HG02642 (cell line): ENCODE data around the gene SMOC1.

ENCODE experiments used
- ATAC-seq: cut with Tn5 transposase; IDR thresholded peaks from one replicate; pipeline ENCODE4 v1.9.1; 2021; ENCODE audit warnings: mild to moderate bottlenecking; ENCODE audit not compliant: unreplicated experiment, poor library complexity

SMOC1 gene

DNA sequence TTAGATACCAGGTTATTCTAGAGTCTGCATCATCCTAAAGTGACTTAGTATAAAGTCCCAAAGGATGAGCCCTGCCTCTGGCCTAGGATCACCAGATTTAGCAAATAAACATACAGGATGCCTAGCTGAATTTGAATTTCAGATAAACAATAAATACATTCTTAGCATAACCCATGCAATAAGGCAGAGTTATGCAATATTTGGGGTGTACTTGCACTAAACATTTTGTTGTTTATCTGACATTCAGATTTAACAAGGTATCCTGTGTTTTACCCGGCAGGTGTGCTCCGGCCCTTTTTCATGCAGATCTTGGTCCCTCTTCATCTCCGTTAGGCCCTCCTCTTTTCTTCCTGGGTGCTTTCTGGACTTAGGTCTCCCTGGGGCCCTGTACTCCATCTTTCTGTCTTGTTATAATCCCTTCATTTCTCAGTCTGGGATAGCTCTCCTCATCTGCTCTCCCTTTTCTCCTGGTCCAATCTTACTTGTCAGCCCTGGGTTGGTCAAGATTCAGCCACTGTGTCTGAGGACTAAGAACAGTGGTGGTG is 18.1 kb upstream of the SMOC1 start:
- no peak for ATAC-seq

DNA sequence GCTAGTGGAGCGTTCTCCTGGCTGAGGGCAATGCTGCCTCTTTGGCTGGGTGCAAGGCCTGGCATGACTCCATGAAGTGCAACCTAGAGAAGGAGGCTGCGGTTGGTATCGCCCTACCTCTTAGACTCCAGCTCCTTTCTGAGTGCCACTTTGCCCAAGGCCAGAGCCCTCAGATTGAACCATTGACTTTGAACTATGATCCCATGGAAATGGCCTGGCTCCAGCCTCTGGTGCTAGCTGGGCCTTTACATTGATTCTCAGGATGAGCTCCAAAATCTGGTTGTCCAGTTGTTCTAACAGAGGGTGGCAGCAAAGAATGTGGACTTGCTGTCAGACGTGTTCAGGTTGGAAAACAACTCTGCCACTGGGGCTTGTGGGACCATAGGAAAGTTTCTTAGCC is 16.1 kb upstream of the SMOC1 start:
- ATAC-seq, result no peak

DNA sequence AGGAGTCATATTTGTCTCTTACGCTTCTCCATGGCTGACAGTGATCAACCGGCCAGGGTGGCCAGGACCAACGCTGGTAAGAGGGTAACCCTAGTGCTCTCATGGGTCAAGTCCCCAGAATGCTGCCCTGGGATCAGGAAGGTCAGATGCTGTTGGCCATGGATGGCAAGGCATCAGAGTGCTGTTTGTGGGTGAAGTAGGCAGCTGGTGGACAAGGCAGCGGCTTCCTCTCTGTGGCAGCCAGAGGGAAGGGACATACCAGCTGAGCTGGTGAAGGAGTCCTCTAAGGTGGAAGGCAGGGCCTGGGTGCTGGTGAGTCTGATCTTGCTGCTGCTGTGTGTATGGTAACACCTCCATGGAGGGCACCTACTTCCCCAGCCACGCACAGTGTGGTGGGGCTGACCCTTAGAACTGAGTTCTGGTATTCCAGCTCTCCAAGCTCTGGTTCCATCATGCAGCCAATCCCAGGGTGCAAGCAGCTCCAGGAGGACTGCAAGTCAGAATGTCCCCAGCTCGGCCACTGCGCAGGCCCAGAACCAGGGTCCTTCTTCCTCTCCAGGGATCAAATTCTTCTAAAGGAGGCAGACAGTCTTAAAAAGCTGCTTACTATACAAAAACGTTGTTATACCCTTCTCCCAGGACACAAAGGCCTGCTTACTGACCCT is 13.4 kb upstream of the SMOC1 start:
- no peak for ATAC-seq

- ATAC-seq, result no peak
Observed at GRCh38 chr14:69868363-69868963, 10.8 kb upstream of the SMOC1 start.

- ATAC-seq, result no peak
Observed at GRCh38 chr14:69870613-69871012, 8.6 kb upstream of the SMOC1 start.

- no peak for ATAC-seq
Observed at GRCh38 chr14:69873877-69874780, 5.1 kb upstream of the SMOC1 start.

DNA sequence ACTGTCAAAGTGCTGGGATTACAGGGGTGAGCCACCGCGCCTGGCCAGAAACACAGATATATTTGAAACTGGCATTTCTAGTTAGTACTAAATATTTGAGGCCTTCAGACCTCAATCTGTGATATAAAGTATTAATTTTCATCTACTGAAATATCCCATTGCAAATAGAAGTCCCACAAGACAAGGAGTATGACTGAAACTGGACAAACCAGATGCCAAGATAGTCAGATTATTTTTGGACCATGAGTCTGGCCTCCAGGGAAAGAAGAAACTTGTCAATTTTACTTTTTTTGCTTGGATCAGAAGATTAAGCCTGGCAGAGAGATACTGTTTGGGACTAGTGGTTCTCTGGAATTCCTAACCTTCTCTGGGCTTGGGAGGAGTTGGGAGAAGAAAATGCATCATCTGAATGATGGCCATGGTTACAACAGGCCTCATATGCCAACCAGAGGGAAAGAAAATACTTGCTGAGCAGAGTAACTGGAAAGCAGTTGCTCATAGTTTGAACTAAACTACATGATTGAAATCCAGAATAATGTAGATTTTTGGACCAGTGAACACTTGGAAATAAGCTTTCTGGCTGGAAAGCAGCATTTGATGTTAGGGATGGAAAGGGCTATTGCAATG is 2.9 kb upstream of the SMOC1 start:
- ATAC-seq, result no peak

- ATAC-seq, result no peak
Observed at GRCh38 chr14:69876848-69877306, 2.3 kb upstream of the SMOC1 start.

DNA sequence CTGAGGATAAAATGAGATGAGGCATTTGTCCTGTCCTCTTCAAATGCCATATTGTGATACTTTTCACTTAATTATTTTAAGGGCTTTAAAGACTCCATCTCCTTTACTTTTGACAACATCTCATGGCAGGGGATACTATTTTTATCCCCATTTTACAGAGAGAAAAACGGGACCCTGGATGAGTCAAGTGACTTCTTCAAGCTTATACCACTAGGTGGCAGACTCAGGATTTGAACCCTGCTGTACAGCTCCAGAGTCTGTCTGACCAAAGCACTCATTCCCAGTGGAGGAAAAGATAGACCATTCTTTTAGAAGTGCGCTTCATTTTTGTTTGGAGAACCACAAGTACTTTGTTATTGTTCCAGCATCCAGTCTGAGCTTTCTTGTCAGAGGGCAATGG is 1.7 kb upstream of the SMOC1 start:
- no peak for ATAC-seq

GRCh38 chr14:69878251-69878650 is 965 bp upstream of the SMOC1 start:
- no peak for ATAC-seq

DNA sequence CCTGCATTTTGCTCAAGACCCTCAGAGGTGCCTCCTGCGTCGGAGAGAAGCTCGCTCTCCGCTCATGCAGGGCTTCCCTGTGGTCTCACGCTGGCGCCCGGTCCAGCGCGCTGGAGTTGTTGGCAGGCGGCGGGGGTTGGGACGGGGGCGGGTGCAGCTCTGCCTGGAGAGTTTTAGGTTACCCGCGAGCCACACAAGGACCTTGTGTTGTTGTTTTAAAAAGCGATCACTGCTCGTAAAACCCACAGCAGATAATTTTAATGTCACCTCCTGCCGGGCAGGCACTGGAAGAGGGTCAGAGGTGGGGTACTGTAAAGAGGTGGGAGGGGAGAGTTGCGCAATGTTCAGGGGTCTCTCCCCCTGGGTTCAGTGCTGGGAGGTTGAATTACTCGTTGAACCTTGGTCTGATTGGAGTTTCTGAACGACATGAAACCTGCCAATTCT is 850 bp downstream of the SMOC1 start:
- ATAC-seq, result no peak

- no peak for ATAC-seq
Observed at GRCh38 chr14:69880893-69881292, 1.7 kb downstream of the SMOC1 start.

DNA sequence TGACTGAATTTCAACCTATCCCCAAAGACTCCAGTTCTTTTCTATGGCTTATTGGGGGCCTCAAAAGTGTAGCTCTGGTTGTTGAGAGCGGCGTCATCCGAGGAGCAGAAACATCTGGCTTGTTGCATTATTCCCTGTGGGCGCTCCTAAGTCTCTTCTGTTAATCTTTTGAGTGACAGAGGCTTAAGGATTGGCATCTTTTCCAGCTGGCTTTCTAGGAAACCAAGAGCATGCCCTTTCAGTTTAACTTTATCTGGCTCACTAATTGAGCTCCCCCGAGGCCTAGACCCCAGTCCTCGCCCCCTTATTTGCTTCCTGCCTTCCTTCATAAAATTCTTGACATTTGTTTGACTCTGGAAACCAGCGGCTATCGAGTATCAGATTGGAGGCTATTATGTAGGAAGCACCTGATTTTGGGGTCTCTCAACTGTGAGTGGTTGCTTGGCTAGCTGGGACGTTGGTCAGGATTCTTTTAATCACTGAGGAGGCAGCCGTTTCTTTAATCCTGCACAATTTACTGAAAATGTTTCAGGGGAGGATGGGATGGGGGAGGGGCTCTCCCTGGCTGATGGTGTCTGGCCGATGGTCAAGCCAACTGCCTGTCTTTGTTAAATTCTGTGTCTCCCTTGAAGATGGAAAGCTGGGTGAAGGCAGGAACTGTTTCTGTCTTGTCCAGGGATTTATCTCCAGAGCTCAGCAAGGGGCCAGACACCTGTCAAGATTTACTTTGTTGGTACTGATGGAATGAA is 3.1 kb downstream of the SMOC1 start:
- no peak for ATAC-seq

DNA sequence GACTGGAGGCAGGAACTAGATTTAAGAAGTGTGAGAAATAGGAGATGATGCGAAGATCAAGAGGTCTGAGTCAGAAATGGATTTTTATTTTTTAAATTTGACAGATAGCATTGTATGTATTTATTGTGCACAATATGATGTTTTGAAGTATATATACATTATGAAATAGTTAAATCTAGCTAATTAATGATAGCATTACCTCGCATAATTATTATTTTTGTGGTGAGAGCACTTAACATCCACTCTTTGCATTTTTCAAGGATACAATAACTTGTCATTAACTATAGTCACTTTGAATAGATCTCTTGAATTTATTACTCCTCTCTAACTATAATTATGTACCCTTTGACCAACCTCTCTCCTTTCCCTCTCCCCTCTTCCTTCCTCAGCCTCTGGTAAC is 3.7 kb downstream of the SMOC1 start:
- ATAC-seq, result no peak

- ATAC-seq, result no peak
Observed at GRCh38 chr14:69886453-69887242, 7.4 kb downstream of the SMOC1 start.

DNA sequence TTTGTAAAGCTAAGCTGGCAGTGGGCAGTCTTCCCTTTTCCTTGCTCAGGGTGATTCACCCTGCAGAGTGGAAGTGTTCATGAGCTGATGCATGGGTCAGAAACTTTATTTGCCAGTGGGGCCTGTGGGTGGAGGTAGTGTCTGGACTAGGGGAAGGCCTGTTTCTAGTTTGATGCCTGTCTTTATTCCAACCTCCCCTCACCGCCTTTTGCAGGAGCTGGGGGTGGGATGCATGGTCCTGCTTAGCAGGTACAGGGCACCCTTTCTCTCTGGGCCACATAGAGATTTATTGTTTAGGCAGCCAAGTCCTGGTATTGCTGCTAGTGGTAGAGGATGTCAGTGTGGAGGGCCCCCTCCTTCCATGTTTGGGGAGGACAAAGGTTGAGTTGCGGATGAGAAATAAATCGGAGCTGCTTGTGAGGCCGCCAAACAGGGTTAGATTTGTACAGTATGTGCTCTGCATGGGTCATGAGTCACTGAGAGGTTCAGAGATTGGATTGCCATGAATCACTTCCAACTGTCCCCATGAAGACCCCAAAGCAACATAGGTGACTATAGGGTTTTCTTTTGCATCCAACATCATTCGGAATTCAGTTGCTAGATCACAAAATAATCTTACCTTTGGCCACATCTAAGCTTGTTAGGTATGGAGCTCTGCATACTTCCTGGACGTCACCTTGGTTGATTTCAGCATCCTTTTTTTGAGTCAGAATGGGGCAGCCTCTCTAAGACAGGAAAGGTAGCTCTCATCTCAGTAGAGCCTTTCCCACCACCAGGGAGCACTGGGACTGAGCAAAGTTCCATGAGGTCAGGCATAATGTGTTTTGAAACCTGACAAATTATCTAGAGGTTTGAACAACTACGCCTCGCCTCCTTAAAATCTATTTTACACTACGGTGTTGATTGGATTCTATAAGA is 8.8 kb downstream of the SMOC1 start:
- ATAC-seq, result no peak

GRCh38 chr14:69891422-69891821 is 12.2 kb downstream of the SMOC1 start:
- ATAC-seq, result no peak

DNA sequence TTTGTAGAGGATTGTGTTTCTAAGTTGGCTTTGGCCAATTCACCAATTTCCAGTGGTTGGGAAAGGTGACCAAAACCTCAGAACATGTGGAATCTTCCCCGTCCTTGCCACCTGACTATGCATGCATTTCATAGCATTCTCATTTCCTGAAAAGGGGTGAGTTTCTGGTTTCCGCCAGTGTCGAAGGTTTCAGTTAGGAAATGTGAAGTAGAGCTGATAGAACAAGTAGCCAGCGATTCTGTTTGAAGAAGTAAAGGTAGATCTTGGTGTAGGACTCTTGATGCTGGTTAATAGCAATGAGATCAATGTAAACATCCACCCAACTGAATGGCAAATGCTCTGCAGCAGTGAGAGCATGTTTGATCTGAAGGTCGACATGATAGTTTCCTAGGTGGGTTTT is 15.9 kb downstream of the SMOC1 start:
- ATAC-seq, result no peak
